Measurements from ENCODE around the gene FKBP5.

DNA sequence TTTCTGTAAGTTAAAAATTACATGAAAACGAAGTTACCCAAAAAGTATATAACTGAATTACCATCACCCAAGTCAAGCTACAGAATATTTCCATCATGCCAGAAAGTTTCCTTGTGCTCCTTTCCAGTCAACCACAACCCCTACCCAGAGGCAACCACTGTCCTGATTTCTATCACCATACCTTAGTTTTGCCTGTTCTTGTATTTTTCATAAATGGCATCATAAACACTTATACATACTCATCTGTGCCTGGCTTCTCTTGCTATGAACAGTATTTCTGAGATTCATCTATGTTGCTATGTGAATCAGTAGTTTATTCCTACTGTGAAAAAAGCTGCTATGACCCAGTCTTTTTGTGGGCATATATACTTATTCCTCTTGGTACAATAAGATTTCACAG lies 7.4 kb downstream of the FKBP5 start:
- TF ChIP-seq, protein P1, sequence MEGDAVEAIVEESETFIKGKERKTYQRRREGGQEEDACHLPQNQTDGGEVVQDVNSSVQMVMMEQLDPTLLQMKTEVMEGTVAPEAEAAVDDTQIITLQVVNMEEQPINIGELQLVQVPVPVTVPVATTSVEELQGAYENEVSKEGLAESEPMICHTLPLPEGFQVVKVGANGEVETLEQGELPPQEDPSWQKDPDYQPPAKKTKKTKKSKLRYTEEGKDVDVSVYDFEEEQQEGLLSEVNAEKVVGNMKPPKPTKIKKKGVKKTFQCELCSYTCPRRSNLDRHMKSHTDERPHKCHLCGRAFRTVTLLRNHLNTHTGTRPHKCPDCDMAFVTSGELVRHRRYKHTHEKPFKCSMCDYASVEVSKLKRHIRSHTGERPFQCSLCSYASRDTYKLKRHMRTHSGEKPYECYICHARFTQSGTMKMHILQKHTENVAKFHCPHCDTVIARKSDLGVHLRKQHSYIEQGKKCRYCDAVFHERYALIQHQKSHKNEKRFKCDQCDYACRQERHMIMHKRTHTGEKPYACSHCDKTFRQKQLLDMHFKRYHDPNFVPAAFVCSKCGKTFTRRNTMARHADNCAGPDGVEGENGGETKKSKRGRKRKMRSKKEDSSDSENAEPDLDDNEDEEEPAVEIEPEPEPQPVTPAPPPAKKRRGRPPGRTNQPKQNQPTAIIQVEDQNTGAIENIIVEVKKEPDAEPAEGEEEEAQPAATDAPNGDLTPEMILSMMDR (conservative IDR thresholded peaks at IDR 0.05; ENCODE audit: low read length), result no peak
- no peak for TF ChIP-seq EZH2phosphoT487 (IDR thresholded peaks at IDR 0.05; ENCODE audit: borderline replicate concordance, low read depth, low read length)
